Measurements from ENCODE around the gene FAM120A.

The FAM120A gene

DNA sequence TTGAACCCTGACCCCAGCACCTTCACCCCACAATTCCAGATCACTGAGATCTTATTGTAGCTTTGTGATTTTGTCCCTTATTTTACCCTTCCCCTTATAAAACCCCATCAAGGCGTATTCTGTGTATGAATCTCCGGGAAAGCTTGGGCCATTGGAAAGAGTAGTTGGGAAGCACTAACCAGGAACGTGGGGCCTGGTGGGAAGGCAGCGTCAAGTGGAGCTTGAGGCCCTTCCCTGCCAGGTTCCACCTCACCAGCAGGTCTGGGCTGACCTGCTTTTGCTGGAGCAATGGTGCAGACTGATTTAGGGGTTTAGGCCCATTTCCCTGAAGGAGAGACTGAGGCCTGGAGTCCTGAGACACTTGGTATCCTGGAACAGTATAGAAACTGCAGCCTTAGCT lies 134.2 kb downstream of the FAM120A start:
- Histone ChIP-seq H3K27ac (ENCODE audit: low read depth, low read length) (no peak overlapping the region), H3K27me3 (ENCODE audit: control insufficient read depth in 1 of 2, insufficient read depth in 2 of 2, low read length in 2 of 2) (no peaks in the 10 kb centered on the region), H3K4me1 (ENCODE audit: insufficient read depth, low read length) (peaks cover 39% of the 10 kb centered on the region), H3K9me3 (ENCODE audit: low read length) (no peaks in the 10 kb centered on the region), H3K4me3 (ENCODE audit: low read depth in 1 of 2, low read length in 2 of 2) (no peak overlapping the region), H3K36me3 (ENCODE audit: insufficient read depth, low read length) (peaks cover 3% of the 10 kb centered on the region), H3K9ac (ENCODE audit: low read length) (no peak overlapping the region)

DNA sequence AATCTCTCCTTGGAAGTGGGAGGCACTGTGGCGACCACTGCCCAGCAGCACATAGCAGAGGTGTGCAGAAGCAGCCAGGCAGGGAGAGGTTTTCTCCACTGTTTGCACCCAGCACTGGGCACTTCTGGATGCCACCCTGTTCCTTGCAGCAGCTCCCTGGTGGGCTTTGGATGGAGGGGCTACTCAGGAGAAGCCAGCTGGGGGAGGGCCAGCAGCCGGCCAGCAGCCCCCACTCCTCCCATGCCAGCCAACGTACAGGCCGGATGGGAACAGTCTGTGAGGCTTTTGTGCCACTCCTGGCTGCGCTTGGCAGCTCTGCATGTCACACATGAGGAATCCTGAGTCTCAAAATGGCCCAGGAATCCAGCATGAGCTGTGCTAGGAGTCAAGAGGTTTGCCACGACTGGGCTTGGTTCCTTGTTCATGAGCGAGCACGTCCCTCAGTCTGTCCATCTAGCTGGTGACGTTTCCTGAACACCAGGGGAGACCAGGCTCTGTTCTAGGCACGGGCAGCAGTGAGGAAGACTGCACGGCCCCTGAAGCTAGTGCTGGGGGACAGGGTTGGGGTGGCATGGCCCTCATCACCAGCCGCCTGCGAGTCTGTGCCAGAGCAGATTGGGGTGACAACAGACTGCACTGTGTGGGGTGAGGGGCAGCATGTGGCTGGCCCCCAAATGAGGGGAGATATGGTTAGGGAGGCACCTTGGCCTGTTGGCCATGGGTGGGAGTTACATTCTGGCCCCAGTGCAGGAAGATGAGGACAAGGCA lies 135.0 kb downstream of the FAM120A start:
- Histone ChIP-seq H3K4me3 (ENCODE audit: low read depth in 1 of 2, low read length in 2 of 2) (no peak overlapping the region), H3K27me3 (ENCODE audit: control insufficient read depth in 1 of 2, insufficient read depth in 2 of 2, low read length in 2 of 2) (no peaks in the 10 kb centered on the region), H3K4me1 (ENCODE audit: insufficient read depth, low read length) (peaks cover 36% of the 10 kb centered on the region), H3K9ac (ENCODE audit: low read length) (no peak overlapping the region), H3K36me3 (ENCODE audit: insufficient read depth, low read length) (peaks cover 3% of the 10 kb centered on the region), H3K9me3 (ENCODE audit: low read length) (no peaks in the 10 kb centered on the region), H3K27ac (ENCODE audit: low read depth, low read length) (no peak overlapping the region)

DNA sequence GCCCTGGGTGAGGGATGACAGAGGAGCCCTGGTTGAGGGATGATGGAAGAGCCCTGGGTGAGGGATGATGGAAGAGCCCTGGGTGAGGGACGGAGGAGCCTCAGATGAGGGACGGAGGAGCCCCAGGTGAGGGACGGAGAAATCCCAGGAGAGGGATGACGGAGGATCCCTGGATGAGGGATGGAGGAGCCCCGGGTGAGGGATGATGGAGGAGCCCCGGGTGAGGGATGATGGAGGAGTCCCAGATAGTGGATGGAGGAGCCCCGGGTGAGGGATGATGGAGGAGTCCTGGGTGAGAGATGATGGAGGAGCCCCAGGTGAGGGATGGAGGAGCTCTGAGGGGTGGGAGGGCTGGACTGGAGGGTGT lies 135.8 kb downstream of the FAM120A start:
- H3K4me3 ChIP-seq (ENCODE audit: low read depth in 1 of 2, low read length in 2 of 2), result no peak overlapping the region
- H3K27ac ChIP-seq (ENCODE audit: low read depth, low read length), result no peak overlapping the region
- H3K27me3 ChIP-seq (ENCODE audit: control insufficient read depth in 1 of 2, insufficient read depth in 2 of 2, low read length in 2 of 2), result no peaks in the 10 kb centered on the region
- H3K9ac ChIP-seq (ENCODE audit: low read length), result no peak overlapping the region
- H3K36me3 ChIP-seq (ENCODE audit: insufficient read depth, low read length), result peaks cover 3% of the 10 kb centered on the region
- H3K4me1 ChIP-seq (ENCODE audit: insufficient read depth, low read length), result peaks cover 40% of the 10 kb centered on the region
- H3K9me3 ChIP-seq (ENCODE audit: low read length), result no peaks in the 10 kb centered on the region

DNA sequence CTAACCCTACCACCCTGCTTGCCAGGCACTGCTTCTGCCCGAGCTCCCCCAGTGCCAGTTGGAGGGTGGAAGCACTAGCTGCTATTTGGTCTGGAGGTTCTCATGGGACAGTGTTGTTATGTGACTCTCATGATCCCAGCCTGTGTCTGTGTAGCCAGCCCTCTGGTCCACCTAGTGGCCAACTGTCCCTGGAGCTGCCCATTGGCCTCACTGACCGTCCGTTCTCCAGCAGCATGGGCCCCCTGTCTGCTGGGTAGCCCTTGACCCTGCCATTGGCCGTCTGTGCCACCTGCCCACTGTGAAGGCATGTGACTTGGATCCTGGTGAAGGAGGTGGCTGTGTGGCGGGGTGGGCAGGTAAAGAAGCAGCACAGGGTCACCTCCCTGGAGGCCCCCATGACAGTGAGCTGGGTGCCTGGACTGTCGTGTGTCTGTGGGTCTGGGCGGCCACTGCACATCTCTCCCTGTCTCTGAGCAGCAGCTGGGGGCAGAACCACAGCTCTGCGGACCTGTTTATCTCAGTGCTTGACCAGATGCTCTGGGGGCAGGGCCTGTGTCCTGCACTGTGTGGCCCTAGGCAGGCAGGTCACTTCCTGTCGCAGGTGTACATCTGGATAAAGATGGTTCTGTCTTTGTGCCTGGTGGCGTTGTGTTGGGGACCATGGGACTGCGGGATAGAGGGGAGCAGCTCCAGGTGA lies 136.3 kb downstream of the FAM120A start:
- peaks cover 44% of the 10 kb centered on the region for H3K4me1 ChIP-seq (ENCODE audit: insufficient read depth, low read length)
- H3K4me3 ChIP-seq (ENCODE audit: low read depth in 1 of 2, low read length in 2 of 2), result no peak overlapping the region
- no peak overlapping the region for H3K9ac ChIP-seq (ENCODE audit: low read length)
- H3K27ac ChIP-seq (ENCODE audit: low read depth, low read length), result no peak overlapping the region
- no peaks in the 10 kb centered on the region for H3K27me3 ChIP-seq (ENCODE audit: control insufficient read depth in 1 of 2, insufficient read depth in 2 of 2, low read length in 2 of 2)
- peaks cover 3% of the 10 kb centered on the region for H3K36me3 ChIP-seq (ENCODE audit: insufficient read depth, low read length)
- H3K9me3 ChIP-seq (ENCODE audit: low read length), result no peaks in the 10 kb centered on the region

DNA sequence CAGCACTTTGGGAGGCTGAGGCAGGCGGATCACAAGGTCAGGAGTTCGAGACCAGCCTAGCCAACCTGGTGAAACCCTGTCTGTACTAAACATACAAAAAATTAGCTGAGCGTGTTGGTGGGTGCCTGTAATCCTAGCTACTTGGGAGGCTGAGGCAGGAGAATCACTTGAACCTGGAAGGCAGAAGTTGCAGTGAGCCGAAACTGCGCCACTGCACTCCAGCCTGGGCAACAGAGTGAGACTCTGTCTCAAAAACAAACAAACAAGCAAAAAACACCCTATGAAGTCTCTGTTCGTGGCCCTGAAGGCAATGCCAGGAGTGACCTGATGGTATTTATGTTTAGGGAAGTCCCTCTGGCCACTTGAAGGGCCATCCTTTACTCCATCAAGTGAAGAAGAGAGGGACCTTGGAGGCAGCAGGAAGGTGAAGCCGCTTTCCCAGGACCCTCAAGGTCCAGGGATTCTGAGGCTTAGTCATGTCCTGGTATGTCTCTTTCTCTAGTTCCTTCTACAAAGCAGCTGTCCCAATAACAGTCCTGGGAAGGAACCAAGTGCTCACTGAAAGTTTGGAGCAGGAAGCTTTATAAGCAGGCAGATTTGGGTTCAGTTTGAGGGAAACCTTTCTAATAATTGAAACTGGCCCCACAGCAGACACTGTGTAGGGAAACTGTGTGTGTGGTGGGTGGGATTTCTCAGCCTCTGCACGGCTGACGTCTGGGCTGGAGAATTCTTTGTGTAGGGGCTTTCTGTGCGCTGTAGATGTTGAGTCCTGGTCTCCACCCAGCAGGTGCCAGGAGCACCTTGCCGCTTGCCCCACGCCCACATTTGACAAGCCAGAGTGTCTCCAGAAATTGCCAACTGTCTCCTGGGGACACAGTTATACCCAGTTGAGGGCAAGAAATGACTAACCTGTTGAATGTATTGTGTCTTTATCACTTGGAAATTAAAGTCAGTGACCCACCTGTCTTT lies 137.4 kb downstream of the FAM120A start:
- Histone ChIP-seq H3K4me1 (ENCODE audit: insufficient read depth, low read length) (peaks cover 44% of the 10 kb centered on the region), H3K36me3 (ENCODE audit: insufficient read depth, low read length) (peaks cover 3% of the 10 kb centered on the region), H3K9me3 (ENCODE audit: low read length) (no peaks in the 10 kb centered on the region), H3K27me3 (ENCODE audit: control insufficient read depth in 1 of 2, insufficient read depth in 2 of 2, low read length in 2 of 2) (no peaks in the 10 kb centered on the region), H3K4me3 (ENCODE audit: low read depth in 1 of 2, low read length in 2 of 2) (no peak overlapping the region), H3K27ac (ENCODE audit: low read depth, low read length) (no peak overlapping the region), H3K9ac (ENCODE audit: low read length) (no peak overlapping the region)

DNA sequence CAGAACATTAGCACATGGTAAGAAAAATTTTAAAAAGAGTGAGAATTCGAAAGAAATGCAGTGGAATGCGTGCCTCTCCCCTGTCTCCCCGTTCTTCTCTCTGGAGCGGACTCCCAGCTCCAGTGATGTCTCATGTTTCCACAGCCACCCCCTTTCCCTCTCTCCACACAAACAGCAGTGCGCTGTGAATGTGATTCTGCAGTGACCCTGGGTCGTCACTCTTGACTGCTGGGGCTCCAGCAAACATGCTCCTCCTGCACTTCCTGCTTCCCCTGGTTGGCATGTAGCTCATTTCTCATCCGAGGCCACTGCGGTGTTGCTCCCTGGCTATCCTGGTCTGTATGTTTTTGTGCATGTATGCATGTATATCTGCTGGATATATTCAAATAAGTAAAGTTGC lies 138.2 kb downstream of the FAM120A start:
- Histone ChIP-seq H3K4me3 (ENCODE audit: low read depth in 1 of 2, low read length in 2 of 2) (no peak overlapping the region), H3K9me3 (ENCODE audit: low read length) (no peaks in the 10 kb centered on the region), H3K4me1 (ENCODE audit: insufficient read depth, low read length) (peaks cover 44% of the 10 kb centered on the region), H3K36me3 (ENCODE audit: insufficient read depth, low read length) (peaks cover 3% of the 10 kb centered on the region), H3K9ac (ENCODE audit: low read length) (no peak overlapping the region), H3K27me3 (ENCODE audit: control insufficient read depth in 1 of 2, insufficient read depth in 2 of 2, low read length in 2 of 2) (no peaks in the 10 kb centered on the region), H3K27ac (ENCODE audit: low read depth, low read length) (no peak overlapping the region)

DNA sequence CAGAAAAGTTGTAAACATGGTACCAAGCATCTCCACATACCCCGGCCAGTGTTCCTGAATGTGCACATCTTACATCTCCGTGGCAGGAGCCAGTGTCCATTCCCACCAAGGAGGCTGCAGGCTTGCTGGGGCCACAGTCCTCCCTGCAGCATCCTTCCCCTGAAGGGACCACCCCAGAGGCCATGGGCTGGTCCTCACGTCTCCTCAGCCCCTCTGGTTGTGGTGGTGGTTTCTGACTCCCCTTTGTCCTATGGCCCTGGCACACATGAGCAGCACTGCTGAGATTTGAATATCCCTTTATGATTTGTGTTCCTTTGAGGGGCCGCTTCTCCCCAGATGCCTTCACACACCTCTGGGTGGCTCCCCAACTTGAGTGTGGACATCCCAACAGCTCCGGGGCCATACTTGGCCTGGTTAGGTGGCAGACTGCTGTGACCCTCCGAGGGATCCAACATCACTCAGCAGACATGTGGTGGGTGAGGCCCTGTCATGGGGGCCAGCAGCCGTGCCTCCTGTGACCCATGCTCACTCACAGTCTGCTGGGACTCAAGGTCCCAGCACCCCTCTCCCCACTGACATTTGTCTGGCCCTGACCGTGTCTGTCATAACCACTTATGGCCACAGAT lies 139.2 kb downstream of the FAM120A start:
- Histone ChIP-seq H3K36me3 (ENCODE audit: insufficient read depth, low read length) (peaks cover under 1% of the 10 kb centered on the region), H3K27ac (ENCODE audit: low read depth, low read length) (no peak overlapping the region), H3K4me1 (ENCODE audit: insufficient read depth, low read length) (peaks cover 42% of the 10 kb centered on the region), H3K4me3 (ENCODE audit: low read depth in 1 of 2, low read length in 2 of 2) (no peak overlapping the region), H3K9me3 (ENCODE audit: low read length) (no peaks in the 10 kb centered on the region), H3K27me3 (ENCODE audit: control insufficient read depth in 1 of 2, insufficient read depth in 2 of 2, low read length in 2 of 2) (no peaks in the 10 kb centered on the region), H3K9ac (ENCODE audit: low read length) (no peak overlapping the region)

DNA sequence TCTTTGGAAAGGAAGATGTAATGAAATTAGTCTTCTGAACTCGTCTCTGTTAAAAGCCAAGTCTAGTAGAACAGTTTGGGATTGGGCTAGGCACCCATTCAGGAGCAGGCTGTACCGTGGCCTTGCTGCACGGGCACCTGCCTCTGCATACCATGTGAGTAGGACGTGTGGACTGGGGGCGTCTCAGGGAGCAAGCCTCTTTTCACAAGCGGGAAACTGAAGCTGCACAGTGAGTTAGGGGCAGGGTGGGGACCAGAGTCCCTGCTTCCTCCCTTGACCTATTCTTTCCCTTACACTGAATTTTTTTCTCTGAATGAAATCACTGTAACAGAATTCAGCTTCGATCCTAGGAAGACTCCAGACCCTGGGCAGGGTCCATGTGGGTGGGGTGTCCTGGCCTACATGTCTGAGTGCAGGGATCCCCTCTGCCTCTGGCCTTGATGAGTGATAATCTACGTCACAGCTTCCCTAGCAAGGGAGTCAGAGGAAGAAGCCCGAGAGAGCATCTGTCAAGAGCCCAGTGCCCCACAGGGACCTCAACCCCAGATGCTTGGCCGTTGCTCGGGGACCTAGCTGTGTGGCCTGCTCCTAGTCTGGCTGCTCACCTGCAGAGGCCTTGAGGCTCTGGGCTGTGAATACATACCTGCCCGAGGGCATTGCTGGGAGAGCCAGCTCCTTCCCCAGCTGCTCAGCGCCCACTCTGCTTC lies 140.0 kb downstream of the FAM120A start:
- H3K27ac ChIP-seq (ENCODE audit: low read depth, low read length), result no peak overlapping the region
- H3K4me1 ChIP-seq (ENCODE audit: insufficient read depth, low read length), result peaks cover 36% of the 10 kb centered on the region
- H3K36me3 ChIP-seq (ENCODE audit: insufficient read depth, low read length), result no peaks in the 10 kb centered on the region
- H3K9ac ChIP-seq (ENCODE audit: low read length), result no peak overlapping the region
- H3K9me3 ChIP-seq (ENCODE audit: low read length), result no peaks in the 10 kb centered on the region
- H3K4me3 ChIP-seq (ENCODE audit: low read depth in 1 of 2, low read length in 2 of 2), result no peak overlapping the region
- H3K27me3 ChIP-seq (ENCODE audit: control insufficient read depth in 1 of 2, insufficient read depth in 2 of 2, low read length in 2 of 2), result no peaks in the 10 kb centered on the region

DNA sequence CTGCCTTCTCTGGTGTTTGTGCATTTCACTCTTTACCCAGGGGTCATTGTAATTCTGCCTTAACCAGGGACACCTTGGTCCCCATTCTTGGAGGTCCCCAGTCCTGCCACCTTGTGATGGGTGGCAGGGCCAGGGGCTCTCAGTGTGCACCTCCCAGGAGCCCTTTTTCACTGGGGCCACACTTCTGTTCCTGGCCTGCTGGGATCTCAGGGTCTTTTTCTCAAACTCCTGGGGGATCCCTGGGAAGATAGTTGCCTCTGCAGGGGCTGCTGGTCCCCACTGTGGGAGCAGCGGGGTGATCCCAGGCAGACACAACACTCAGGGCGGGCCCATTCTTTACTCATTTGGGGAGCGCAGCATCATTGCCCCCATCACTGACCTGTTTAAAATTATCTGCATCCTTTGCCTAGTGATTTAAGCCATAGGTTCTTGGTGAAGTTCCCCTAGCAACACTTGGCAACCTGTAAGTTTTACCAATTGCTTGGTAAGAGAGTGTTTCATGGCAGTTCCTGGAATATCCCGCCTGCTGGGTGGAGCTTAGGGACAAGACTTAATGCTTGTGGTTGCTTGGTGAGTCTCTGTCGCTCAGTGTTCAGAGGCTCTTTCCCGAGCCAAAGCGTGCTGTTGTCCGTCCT lies 140.6 kb downstream of the FAM120A start:
- peaks cover 36% of the 10 kb centered on the region for H3K4me1 ChIP-seq (ENCODE audit: insufficient read depth, low read length)
- H3K36me3 ChIP-seq (ENCODE audit: insufficient read depth, low read length), result no peaks in the 10 kb centered on the region
- no peaks in the 10 kb centered on the region for H3K27me3 ChIP-seq (ENCODE audit: control insufficient read depth in 1 of 2, insufficient read depth in 2 of 2, low read length in 2 of 2)
- no peak overlapping the region for H3K4me3 ChIP-seq (ENCODE audit: low read depth in 1 of 2, low read length in 2 of 2)
- no peak overlapping the region for H3K27ac ChIP-seq (ENCODE audit: low read depth, low read length)
- no peaks in the 10 kb centered on the region for H3K9me3 ChIP-seq (ENCODE audit: low read length)
- no peak overlapping the region for H3K9ac ChIP-seq (ENCODE audit: low read length)

DNA sequence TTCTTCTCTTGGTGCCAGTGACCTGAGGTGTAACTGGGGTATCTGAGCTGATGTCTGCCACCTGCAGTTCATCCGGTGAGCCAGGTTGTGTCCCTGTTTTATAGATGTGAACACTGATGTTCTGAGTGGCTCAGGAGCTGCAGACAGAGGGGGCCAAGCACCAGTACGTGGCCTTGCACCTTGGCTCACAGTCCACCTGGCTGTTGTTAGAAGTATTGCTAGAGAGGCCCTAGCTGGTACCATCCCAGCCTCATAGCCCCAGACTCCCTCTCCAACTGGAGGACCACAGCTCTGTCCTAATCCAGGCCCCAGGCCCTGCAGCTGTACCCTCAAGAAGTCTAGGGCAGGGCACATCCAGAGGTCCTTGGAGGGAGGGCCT lies 141.1 kb downstream of the FAM120A start:
- Histone ChIP-seq H3K9ac (ENCODE audit: low read length) (no peak overlapping the region), H3K4me3 (ENCODE audit: low read depth in 1 of 2, low read length in 2 of 2) (no peak overlapping the region), H3K4me1 (ENCODE audit: insufficient read depth, low read length) (peaks cover 36% of the 10 kb centered on the region), H3K27me3 (ENCODE audit: control insufficient read depth in 1 of 2, insufficient read depth in 2 of 2, low read length in 2 of 2) (no peaks in the 10 kb centered on the region), H3K9me3 (ENCODE audit: low read length) (no peaks in the 10 kb centered on the region), H3K36me3 (ENCODE audit: insufficient read depth, low read length) (no peaks in the 10 kb centered on the region), H3K27ac (ENCODE audit: low read depth, low read length) (no peak overlapping the region)

Data from muscle layer of colon (tissue), 2 donors.